Stimulated activated CD8-positive, alpha-beta memory T cell treated with anti-CD3 and anti-CD28 coated beads, Interleukin-7, amount 100 ng/mL, for 24 hours (primary cell): ENCODE data around the gene MARK2.

Experiments used
- DNase-seq: peaks from one replicate; pipeline ENCODE4 v3.0.0-alpha.2; 2020; ENCODE audit warnings: low read depth

The MARK2 gene

DNA sequence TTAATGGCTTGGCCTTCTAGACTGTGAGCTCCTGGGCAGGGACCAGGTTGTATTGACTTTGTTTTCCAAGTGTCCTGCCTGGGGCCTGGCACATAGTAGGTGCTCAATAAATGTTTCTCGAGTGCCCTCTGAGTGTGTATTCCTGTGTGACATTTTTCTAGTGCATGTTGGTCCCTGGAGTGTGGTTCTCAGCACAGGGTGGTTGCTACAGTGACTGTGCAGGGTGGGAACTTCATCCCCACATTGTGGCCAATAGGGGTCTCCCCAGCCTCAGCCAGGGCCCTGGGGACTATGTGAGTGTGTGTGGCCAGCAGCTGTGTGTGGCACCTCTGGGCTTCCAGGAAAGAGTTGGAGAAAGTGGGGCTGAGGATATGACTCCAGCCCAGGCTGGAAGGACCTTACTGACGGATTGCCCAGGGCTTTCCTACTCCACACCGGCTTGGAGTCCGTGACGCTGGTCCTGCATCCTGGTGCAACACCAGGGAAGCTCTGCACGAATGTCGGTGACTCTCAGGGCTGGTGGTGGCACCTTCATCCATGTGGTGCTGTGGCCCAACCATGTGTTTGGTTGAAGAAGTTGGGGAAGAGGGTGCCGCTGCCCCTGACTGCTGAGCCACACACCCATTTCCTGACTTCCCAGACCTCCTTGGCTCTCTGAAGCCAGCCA, 9.0 kb upstream of the MARK2 start:
- DNase-seq: no peak

- no peak for DNase-seq
These were observed 7.6 kb upstream of the MARK2 start for GRCh38 chr11:63831326-63831725.

DNA sequence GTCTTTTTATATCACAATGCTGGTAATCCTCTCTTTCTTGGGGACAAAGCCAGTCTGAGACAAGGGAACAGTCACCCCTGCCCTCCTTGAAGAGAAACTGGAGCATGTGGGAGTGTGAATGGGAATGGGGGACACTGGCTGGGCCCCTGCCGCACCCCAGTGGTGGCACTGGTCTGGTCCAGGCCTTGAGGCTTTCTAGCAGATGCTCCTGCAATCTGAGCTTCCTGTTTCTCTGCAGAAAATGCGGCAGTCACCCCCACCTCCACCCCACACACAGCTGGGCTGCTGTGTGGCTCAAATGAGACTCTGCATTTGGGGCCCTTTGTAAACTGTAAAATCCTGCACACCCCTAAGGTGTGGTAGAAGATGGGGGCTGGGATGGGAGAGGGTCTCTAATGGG, 6.6 kb upstream of the MARK2 start:
- DNase-seq: no peak

DNA sequence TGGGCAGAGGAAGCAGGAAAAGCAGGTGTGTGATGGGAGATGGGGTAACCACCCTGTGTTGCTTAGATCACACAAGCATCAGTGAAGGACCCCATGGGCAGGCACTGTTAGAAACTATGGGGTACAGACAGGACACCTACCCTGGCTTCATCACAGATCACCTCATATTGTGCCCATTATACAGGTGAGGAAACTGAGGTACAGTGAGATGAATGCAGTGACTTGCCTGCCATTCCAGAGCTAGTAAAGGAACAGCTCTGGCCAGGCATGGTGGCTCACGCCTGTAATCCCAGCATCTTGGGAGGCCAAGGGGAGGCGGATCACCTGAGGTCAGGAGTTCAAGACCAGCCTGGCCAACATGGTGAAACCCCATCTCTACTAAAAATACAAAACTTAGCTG, 5.9 kb upstream of the MARK2 start:
- DNase-seq: no peak

GRCh38 chr11:63834535-63835157, 4.3 kb upstream of the MARK2 start:
- no peak for DNase-seq

- no peak for DNase-seq
These were observed 3.8 kb upstream of the MARK2 start for GRCh38 chr11:63835158-63835545.

GRCh38 chr11:63837027-63837688, 1.8 kb upstream of the MARK2 start:
- peak; percentile 48 for DNase-seq

DNA sequence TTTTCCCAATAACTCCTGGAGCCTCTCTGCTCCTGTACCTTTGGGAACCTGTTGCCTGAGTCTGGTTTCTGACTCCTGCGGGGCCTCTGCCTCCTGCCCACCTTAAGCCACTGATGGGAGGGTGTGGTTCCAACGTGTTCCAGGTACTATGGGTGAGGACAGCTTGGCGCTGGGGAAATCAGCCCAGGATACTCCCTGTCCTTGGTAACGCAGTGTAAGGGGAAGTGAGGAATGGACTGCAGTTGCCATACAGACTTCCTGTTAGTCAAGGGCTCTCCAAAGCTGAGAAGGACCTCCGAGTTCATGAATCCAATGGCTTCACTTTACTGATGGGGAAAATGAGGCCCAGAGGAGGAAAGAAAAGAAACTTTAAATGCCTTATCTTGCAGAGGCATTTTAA, 1.2 kb upstream of the MARK2 start:
- DNase-seq: no peak

DNA sequence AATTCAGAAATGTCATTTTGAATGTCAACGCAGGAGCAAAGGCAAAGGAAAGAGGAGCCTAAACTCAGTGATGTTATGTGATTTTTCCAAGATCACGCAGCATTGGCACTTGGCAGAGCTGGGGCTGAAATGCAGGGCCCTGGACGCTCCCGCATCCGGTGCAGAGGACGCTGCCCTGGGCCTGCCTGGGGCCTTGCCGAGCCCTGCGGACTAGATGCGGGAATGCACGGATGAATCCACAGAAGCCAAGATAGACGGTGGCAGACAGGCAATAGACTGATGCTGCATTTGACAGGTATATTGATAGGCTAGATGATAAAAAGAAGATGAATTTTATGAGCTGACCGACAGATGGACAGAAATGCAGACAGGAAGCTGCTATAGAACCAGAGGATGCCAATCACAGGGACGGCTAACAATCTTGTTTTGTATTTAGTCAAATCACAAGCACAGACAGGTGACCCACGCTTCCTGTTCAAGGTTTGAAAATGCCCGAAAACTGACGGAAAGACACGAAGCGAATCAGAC, 696 bp upstream of the MARK2 start:
- DNase-seq: no peak

DNA sequence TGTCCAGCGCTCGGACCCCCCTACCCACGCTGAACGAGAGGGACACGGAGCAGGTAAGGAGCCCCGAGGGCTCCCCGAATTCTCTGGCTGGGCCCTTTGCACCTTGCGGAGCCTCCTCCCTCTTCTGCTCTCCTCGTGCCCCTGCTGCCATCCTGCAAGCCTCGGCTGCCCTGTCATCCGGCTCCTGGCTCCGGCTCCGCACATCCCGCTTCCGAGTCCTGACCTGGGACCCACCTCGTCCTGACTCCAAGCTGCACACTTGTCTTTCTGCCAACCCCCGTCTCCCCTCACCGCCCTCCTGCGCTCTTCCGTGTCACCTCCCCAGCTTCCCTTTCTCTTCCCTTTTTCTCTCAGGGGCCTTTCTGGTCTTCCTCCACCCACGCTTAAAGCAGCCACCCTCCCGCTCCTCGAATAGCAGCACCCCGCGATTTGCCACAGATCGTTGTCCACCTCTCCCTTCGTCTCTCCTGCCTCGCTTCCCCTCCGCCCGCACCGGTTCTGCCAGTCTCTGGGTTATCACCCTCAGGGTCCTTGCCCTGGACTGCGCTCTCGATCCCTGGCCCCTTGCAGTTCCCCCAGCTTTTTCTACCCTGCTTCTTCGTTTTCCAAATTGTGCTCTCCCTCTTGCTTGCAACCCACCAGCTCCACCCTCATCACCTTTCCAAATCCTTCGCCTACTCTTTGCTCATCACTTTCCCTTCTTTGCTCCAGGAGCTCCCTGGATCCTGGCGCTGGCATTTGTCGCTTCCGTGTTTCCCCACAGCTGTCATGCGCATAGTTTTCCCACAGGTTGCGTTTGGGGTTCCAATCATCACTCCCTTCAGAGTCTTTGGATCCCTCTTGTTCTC, 822 bp downstream of the MARK2 start:
- no peak for DNase-seq

DNA sequence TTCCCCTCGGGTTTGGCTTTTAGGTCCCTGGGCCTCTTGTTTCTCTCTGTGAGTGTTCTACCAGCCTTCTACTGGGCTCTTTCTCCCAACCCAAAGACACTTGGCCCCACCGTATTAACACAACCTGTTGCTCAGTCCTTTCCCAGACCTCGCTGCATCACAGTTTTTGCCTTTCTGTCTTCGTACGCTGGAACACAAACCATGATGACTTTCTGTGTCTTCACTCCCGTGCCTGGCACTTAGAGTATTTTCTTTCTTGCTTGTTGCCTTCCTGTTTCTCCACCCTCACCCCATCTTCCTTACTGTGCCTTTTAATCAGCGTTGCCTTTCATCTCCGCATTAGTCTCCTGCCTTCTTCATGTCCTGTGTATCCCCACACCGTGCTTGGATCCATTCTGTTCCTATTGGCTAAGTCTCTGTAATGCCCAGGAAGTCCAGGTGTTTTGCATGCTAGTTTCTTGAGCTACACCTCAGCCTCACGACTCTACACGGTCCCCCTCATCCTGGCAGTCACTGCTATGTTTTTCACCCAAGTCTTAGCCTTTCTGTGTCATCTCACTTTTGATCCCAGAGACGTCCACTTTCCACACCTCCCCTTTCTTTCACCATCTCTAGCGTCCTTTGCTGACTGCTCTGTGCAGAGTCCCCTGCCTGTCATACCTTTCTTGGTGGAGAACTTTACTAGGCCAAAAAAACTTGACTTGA, 1.6 kb downstream of the MARK2 start:
- DNase-seq: no peak

GRCh38 chr11:63841554-63841953, 2.6 kb downstream of the MARK2 start:
- no peak for DNase-seq

GRCh38 chr11:63843041-63843440, 4.1 kb downstream of the MARK2 start:
- DNase-seq: no peak

DNA sequence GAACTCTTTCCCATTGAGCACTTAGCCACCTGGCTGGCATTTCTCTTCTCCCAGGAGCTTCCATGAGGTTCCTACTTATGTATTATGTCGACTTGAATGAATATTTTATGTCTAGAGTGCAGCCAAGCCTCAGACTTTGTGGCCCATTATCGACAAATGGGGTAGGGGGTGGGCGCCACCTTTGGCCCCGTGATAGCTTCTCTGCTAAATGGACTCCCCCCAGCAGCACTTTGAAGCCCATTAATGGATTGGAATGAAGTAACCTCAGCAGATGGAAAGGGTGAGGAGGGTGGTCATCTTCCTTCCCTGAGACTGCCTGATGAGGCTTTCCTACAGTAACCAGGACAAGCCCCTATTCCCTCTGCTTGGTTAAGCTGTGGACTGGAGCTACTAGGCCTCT, 5.9 kb downstream of the MARK2 start:
- DNase-seq: no peak

DNA sequence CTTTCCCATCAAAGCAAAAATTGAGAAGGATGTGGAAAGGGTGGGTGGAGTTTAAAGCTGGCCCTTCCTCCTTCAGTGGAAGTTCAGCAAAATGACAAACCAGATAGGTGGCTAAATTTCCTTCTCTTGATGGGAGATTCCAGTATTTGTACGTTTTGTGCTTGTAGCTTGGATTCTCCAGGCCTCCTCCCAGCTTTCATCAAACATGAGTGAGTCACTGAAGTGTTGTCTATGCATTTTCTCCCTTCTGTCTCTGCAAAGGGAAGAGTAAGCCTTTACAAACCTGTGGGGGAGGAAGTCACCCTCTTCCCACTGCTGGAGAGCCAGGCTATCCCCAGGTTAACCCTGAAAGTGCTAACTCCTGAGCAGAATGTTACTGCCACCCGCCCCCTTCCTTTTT, 6.4 kb downstream of the MARK2 start:
- no peak for DNase-seq

DNA sequence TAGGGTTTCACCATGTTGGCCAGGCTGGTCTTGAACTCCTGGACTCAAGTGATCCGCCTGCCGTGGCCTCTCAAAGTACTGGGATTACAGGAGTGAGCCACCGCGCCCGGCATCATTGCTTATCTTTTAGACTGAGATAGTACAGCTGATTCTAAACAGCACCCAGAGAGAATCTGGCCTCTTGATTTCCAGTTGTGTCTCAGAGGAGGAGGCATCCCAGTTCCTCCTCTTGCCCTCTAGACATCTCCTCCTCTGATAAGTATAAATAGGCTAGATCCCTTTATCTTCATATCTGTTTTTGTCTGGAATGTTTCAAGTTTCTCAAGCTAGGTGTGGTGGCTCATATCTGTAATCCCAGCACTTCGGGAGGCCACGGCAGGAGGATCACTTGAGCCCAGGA, 7.0 kb downstream of the MARK2 start:
- DNase-seq: no peak

DNA sequence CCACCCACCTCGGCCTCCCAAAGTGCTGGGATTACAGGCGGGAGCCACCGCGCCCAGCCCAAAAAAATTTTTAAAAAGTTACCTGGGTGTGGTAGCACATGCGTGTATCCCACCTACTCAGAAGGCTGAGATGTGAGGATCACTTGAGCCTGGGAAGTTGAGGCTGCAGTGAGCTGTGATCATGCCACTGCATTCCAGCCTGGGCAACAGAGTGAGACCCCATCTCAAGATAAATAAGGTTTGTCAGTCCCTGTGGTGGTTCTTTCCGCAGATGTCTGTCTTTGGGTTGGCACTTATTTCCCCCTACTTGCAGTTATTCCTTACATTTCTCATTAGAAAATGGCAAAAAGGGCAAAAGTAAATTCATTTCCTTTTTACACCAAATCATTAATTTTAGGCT, 8.0 kb downstream of the MARK2 start:
- DNase-seq: no peak

GRCh38 chr11:63847363-63847762, 8.5 kb downstream of the MARK2 start:
- DNase-seq: no peak

DNA sequence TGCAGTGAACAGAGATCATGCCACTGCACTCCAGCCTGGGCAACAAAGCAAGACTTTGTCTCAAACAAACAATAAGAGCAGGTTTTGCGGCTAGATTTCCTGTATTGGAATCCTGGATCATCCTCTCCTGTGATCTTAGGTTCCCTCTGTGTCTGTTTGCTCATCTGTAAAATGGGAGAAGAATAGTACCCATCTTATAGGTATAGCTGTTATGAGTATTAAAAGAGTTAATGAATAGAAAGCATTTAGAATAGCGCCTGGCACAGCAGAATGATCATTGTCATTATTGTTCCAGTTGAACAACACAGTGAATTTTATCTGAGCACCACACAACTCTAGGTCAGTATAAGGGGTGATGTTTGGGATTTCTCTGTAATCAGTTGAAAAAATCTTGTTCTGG, 10.8 kb downstream of the MARK2 start:
- DNase-seq: no peak

GRCh38 chr11:63850920-63851319, 12.0 kb downstream of the MARK2 start:
- DNase-seq: no peak

- no peak for DNase-seq
These were observed 12.5 kb downstream of the MARK2 start for GRCh38 chr11:63851364-63851763.

- no peak for DNase-seq
These were observed 14.6 kb downstream of the MARK2 start for GRCh38 chr11:63853476-63853875.
